ENCODE data around the gene DIP2C.

DNA sequence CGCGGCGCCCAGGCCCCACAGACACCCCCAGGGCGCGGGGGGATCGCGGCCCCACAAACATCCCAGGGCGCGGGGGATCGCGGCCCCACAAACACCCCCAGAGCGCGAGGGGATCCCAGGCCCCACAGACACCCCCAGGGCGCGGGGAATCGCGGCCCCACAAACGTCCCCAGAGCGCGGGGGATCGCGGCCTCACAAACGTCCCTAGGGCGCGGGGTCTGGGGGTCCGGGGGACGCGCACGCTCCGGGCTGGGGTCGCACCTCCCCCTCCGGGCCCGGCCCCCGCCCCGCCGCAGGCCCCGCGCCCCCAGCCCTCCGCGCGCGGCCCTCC is 382 bp downstream of the DIP2C start:
- TF ChIP-seq, protein P1, sequence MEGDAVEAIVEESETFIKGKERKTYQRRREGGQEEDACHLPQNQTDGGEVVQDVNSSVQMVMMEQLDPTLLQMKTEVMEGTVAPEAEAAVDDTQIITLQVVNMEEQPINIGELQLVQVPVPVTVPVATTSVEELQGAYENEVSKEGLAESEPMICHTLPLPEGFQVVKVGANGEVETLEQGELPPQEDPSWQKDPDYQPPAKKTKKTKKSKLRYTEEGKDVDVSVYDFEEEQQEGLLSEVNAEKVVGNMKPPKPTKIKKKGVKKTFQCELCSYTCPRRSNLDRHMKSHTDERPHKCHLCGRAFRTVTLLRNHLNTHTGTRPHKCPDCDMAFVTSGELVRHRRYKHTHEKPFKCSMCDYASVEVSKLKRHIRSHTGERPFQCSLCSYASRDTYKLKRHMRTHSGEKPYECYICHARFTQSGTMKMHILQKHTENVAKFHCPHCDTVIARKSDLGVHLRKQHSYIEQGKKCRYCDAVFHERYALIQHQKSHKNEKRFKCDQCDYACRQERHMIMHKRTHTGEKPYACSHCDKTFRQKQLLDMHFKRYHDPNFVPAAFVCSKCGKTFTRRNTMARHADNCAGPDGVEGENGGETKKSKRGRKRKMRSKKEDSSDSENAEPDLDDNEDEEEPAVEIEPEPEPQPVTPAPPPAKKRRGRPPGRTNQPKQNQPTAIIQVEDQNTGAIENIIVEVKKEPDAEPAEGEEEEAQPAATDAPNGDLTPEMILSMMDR (IDR thresholded peaks at IDR 0.05) = no peak
- no peak for TF ChIP-seq POLR2A (IDR thresholded peaks at IDR 0.05)
